B cell (primary cell): ENCODE measurements around the gene RMND1. TPM values are rescaled to one million over a fixed set of nuclear protein-coding genes. Genes with fewer than 3 reads are reported as not detected.
A peak's percentile ranks its signal among the peaks of the same experiment; 100 is the strongest.

Source experiments
- ATAC-seq: fragments of 200-7000 bp; cut with Tn5 transposase; one replicate; pipeline ENCODE4 v1.10.0; 2021; ENCODE audit warnings: low read depth, mild to moderate bottlenecking, moderate number of reproducible peaks, moderate library complexity
- CTCF ChIA-PET: fragments of 350-600 bp; sonication (Branson Sonifier 250); formaldehyde crosslinking; loops from one replicate; lab custom pipeline; 2021; ENCODE audit warnings: antibody characterized with exemption, inconsistent platforms; lab: Charles Lee
- POLR2A ChIA-PET: fragments of 350-600 bp; sonication (Branson Sonifier 250); formaldehyde crosslinking; loops from one replicate; lab custom pipeline; 2021; ENCODE audit warnings: antibody characterized with exemption; lab: Charles Lee
- DNase-seq: peaks from one replicate; pipeline ENCODE4 v3.0.0; 2013
- H2AFZ ChIP-seq: 2 replicates; pipeline ENCODE4 v1.6.1; 2012; ENCODE audit warnings: mild to moderate bottlenecking, low read depth, low read length; ENCODE audit not compliant: insufficient read depth, poor library complexity, severe bottlenecking
- H3K27ac ChIP-seq, 2 donors: 1 replicate in 1 of 2; 2 replicates in 1 of 2; pipeline ENCODE4 v1.5.1; 2012 to 2013; ENCODE audit warnings: low read length in 2 of 2, mild to moderate bottlenecking in 2 of 2, moderate library complexity in 1 of 2
- H3K27me3 ChIP-seq, 4 experiments: fragments of 200-600 bp in 1 of 4; sonication (generic) in 1 of 4; replicated peaks in 1 of 4; 1 replicate in 2 of 4; 2 replicates in 2 of 4; pipeline versions ENCODE4 v1.6.1 to v1.7.0; 2013 to 2016; ENCODE audit warnings: low read length in 3 of 4, mild to moderate bottlenecking in 2 of 4, mixed read lengths in 1 of 4, moderate library complexity in 1 of 4; ENCODE audit not compliant: insufficient read depth in 4 of 4, control insufficient read depth in 3 of 4; ENCODE audit errors: control extremely low read depth in 1 of 4
- H3K36me3 ChIP-seq, 2 experiments: replicated peaks in 1 of 2; 1 replicate in 1 of 2; 2 replicates in 1 of 2; pipeline versions ENCODE4 v1.6.1 to v1.7.1; 2013; ENCODE audit warnings: low read length in 1 of 2; ENCODE audit not compliant: insufficient read depth in 2 of 2, control insufficient read depth in 1 of 2; ENCODE audit errors: control extremely low read depth in 1 of 2, extremely low read depth in 1 of 2
- H3K4me1 ChIP-seq, 2 donors: fragments of 200-600 bp in 1 of 2; sonication (generic) in 1 of 2; 1 replicate in 1 of 2; 2 replicates in 1 of 2; pipeline versions ENCODE4 v1.5.1 to v1.6.1; 2013 to 2017; ENCODE audit warnings: low read length in 2 of 2; ENCODE audit not compliant: control insufficient read depth in 2 of 2, insufficient read depth in 2 of 2
- H3K4me2 ChIP-seq: replicated peaks from 2 replicates; pipeline ENCODE3; 2012; ENCODE audit warnings: mild to moderate bottlenecking, low read depth, low read length; ENCODE audit not compliant: poor library complexity, severe bottlenecking
- H3K4me3 ChIP-seq, 5 experiments: fragments of 200-600 bp in 1 of 5; sonication (generic) in 1 of 5; 1 replicate in 3 of 5; 2 replicates in 2 of 5; pipeline versions ENCODE4 v1.5.1 to v1.7.0; 2011 to 2016; ENCODE audit warnings: low read length in 4 of 5, mild to moderate bottlenecking in 4 of 5, low read depth in 2 of 5, control low read depth in 1 of 5, moderate library complexity in 1 of 5; ENCODE audit not compliant: insufficient read depth in 1 of 5; ENCODE audit errors: control extremely low read depth in 1 of 5, extremely low read depth in 1 of 5
- H3K79me2 ChIP-seq: fragments of 200-600 bp; sonication (generic); one replicate; pipeline ENCODE4 v1.6.0; 2016; ENCODE audit warnings: low read length; ENCODE audit not compliant: control insufficient read depth, insufficient read depth
- H3K9ac ChIP-seq: fragments of 200-600 bp; sonication (generic); 2 replicates; pipeline ENCODE4 v1.6.1; 2017; ENCODE audit warnings: mild to moderate bottlenecking, low read length, moderate library complexity
- H3K9me3 ChIP-seq, 3 donors: one replicate each; pipeline versions ENCODE4 v1.6.1 to v1.7.1; 2013; ENCODE audit warnings: low read length in 2 of 3; ENCODE audit not compliant: control insufficient read depth in 2 of 3, insufficient read depth in 1 of 3; ENCODE audit errors: control extremely low read depth in 1 of 3
- H4K20me1 ChIP-seq: 2 replicates; pipeline ENCODE4 v1.6.0; 2012; ENCODE audit warnings: mild to moderate bottlenecking, low read length; ENCODE audit not compliant: insufficient read depth, control insufficient read depth, poor library complexity, severe bottlenecking
- H3K27ac Mint-ChIP-seq: one replicate; pipeline ENCODE4 v1.8.0; 2021; ENCODE audit warnings: mixed read lengths
- H3K27me3 Mint-ChIP-seq: one replicate; pipeline ENCODE4 v1.8.0; 2021; ENCODE audit warnings: mixed read lengths
- H3K4me1 Mint-ChIP-seq: one replicate; pipeline ENCODE4 v1.8.0; 2021; ENCODE audit warnings: mixed read lengths
- H3K4me3 Mint-ChIP-seq: one replicate; pipeline ENCODE4 v1.8.0; 2021; ENCODE audit warnings: mixed read lengths
- H3K9me3 Mint-ChIP-seq: one replicate; pipeline ENCODE4 v1.8.0; 2022; ENCODE audit warnings: mixed read lengths; ENCODE audit not compliant: insufficient read depth
- CTCF ChIP-seq: fragments of 200-600 bp; IDR thresholded peaks from one replicate; pipeline ENCODE4 v1.8.0; 2022; ENCODE audit warnings: antibody characterized with exemption, mild to moderate bottlenecking
- EZH2 ChIP-seq: IDR thresholded peaks from 2 replicates; pipeline ENCODE4 v1.6.1; 2012; ENCODE audit warnings: borderline replicate concordance, low read depth, mild to moderate bottlenecking, moderate library complexity, low read length; ENCODE audit not compliant: insufficient read depth, poor library complexity, severe bottlenecking
- WGBS: methylation state at CpG from one replicate; pipeline ENCODE4 v1.1.5; 2013; ENCODE audit warnings: missing lambda C conversion rate; ENCODE audit not compliant: insufficient coverage; 5-methylcytosine and 5-hydroxymethylcytosine counted together
- intact Hi-C: fragments of 100-400 bp; cut with micrococcal nuclease; formaldehyde crosslinking; loops from one replicate; pipeline ENCODE4 v1.10.0; 2022
- polyA plus RNA-seq: library from polyadenylated mRNA; depleted of rRNA; stranded (reverse); fragments of >200 nt; gene quantifications from 2 replicates; pipeline ENCODE4 v1.2.3, GENCODE V29; 2012
- total RNA-seq, 2 donors: library from RNA; stranded (reverse); fragments of 120-200 nt in 1 of 2; gene quantifications; 1 replicate in 1 of 2; 2 replicates in 1 of 2; pipeline versions ENCODE4 v1.2.3 to v1.2.4, GENCODE V29; 2013 to 2022

The RMND1 gene
- total and polyA plus RNA-seq, 2 donors (not counting 1 experiment from before 2014, with no cell fraction given), result 4.3 to 15.7 TPM

GRCh38 chr6:151475653-151476523 is 24.0 kb upstream of the RMND1 start:
- intact Hi-C loops, result loop anchor here (1.0 to 5.0 kb wide), 4 partner anchors 34 to 584 kb away; no protein-coding TSS in a partner anchor
- Histone ChIP-seq H3K27ac (no peak overlapping the region), H3K27me3 (no peaks in the 10 kb centered on the region), H4K20me1 (no peaks in the 10 kb centered on the region), H2AFZ (peak overlapping the region; percentile 58), H3K4me1 (peaks cover 0 to 6% of the 10 kb centered on the region in 2 donors), H3K9ac (no peak overlapping the region), H3K79me2 (no peaks in the 10 kb centered on the region), H3K4me2 (peak overlapping the region; percentile 52), H3K9me3 (no peaks in the 10 kb centered on the region), H3K36me3 (no peaks in the 10 kb centered on the region), H3K4me3 (peak overlapping the region in 2 of 5 experiments; percentile 11 to 23)
- CTCF ChIA-PET, result interaction anchor here (0.5 to 2.5 kb wide), 10 partner anchors 9 to 1802 kb away, joined by 3 to 11 read pairs (median 4); no protein-coding TSS in a partner anchor
- POLR2A ChIA-PET, result no interaction called here
- no peak overlapping the region for H3K27ac Mint-ChIP-seq
- H3K4me1 Mint-ChIP-seq, result peaks cover 11% of the 10 kb centered on the region
- H3K9me3 Mint-ChIP-seq, result no peaks in the 10 kb centered on the region
- H3K27me3 Mint-ChIP-seq, result no peaks in the 10 kb centered on the region
- DNase-seq, result peak; percentile 68
- 7% methylated on average over 3 of the region's 16 CpGs for WGBS
- peak; percentile 43 for ATAC-seq
- peak overlapping the region; percentile 55 for H3K4me3 Mint-ChIP-seq
- TF ChIP-seq CTCF, result peak; percentile 92
- TF ChIP-seq EZH2, result no peak

- Histone ChIP-seq H3K36me3 (peaks cover 3 to 18% of the 10 kb centered on the region in 2 experiments), H3K4me3 (no peak overlapping the region), H2AFZ (no peak overlapping the region), H3K9ac (no peak overlapping the region), H3K27me3 (no peaks in the 10 kb centered on the region), H3K9me3 (no peaks in the 10 kb centered on the region), H3K4me1 (peaks cover 6 to 9% of the 10 kb centered on the region in 2 donors), H4K20me1 (no peaks in the 10 kb centered on the region), H3K79me2 (peaks cover 6% of the 10 kb centered on the region), H3K27ac (peak overlapping the region in 1 of 2 donors; percentile 16), H3K4me2 (peak overlapping the region; percentile 7)
- TF ChIP-seq EZH2 (no peak), CTCF (no peak)
- intact Hi-C loops, result no loop called here
- ChIA-PET POLR2A (no interaction called here), CTCF (no interaction called here)
- Mint-ChIP-seq H3K4me1 (peaks cover 14% of the 10 kb centered on the region), H3K4me3 (no peak overlapping the region), H3K27me3 (no peaks in the 10 kb centered on the region), H3K27ac (no peak overlapping the region), H3K9me3 (no peaks in the 10 kb centered on the region)
- DNase-seq (no peak), ATAC-seq (peak; percentile 21)
Observed at GRCh38 chr6:151464702-151465101, 12.8 kb upstream of the RMND1 start.
